Right lobe of liver (tissue), 4 donors: ENCODE measurements around the gene DAP.

ENCODE experiments used
- CTCF ChIP-seq, 4 donors: fragments of 200-600 bp in 3 of 4; fragments of 450-650 bp in 1 of 4; IDR thresholded peaks; one replicate each; pipeline versions ENCODE4 v1.5.1 to v1.8.0; 2016 to 2022; ENCODE audit warnings: antibody characterized with exemption in 4 of 4, mild to moderate bottlenecking in 2 of 4
- POLR2A ChIP-seq: fragments of 450-650 bp; IDR thresholded peaks from one replicate; pipeline ENCODE4 v1.6.1; 2017; ENCODE audit warnings: antibody characterized with exemption, mild to moderate bottlenecking
- donor health status: DM: no; HTN: no; CAD: no.
- donor health status: DM: no; HTN: no; CAD: no.
- donor health status: DM: no; HTN: yes; CAD: no.

DNA sequence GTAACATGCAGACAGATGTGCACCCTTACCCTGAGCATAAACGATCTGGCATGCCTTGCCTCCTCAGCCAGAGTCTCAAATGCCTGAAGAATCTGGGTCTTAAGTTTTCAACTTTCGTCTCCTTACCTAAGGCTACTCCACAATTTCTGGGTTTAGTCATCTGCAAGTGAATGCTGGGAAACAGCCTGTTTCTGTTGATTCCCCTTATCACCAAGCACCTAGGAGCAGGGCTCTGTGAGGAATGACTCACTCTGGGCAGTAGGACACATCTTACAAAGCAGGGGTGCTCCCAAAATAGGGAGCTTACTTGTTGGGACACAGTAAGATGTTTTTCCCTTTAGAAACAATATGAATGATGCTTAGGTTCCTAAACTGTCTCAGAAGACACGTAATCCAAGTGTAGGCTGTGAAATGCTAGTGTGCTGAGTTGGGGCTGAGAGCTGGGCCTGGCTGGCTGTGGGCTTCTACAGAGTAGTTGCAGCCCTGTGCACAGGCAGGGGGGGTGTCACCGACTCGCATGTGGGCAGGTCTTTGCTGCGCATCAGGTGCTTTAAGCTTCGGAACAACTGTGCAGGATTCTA, 58.0 kb downstream of the DAP start:
- TF ChIP-seq CTCF (IDR thresholded peaks at IDR 0.05) (no peak), POLR2A (no peak)
